Gastrocnemius medialis (tissue), 4 donors: ENCODE measurements around the gene FAH.

Experiments
- CTCF ChIP-seq, 5 experiments: fragments of 450-650 bp in 3 of 5; fragments of 200-600 bp in 2 of 5; sonication (generic) in 2 of 5; IDR thresholded peaks in 4 of 5; conservative IDR thresholded peaks in 1 of 5; 1 replicate in 4 of 5; 2 replicates in 1 of 5; pipeline ENCODE4 v1.5.1; 2016 to 2019; ENCODE audit warnings: antibody characterized with exemption in 5 of 5, mild to moderate bottlenecking in 3 of 5, moderate library complexity in 3 of 5
- POLR2A ChIP-seq, 2 donors: fragments of 450-650 bp; IDR thresholded peaks; one replicate each; pipeline ENCODE4 v1.6.1; 2017; ENCODE audit warnings: antibody characterized with exemption in 2 of 2, mild to moderate bottlenecking in 2 of 2, moderate library complexity in 2 of 2

- TF ChIP-seq CTCF (IDR thresholded peaks at IDR 0.05 in 4 of 5, conservative IDR thresholded peaks at IDR 0.05 in 1 of 5) (no peak), POLR2A (IDR thresholded peaks at IDR 0.05) (no peak)
These were observed 32.2 kb upstream of the FAH start for GRCh38 chr15:80120636-80121035.
